C4-2B (cell line): ENCODE data around the gene FLOT1.

Experiments
- ZFX ChIP-seq: fragments of 450-650 bp; IDR thresholded peaks from 2 replicates; pipeline ENCODE4 v1.6.1; 2017
- TF ChIP-seq, protein P1 (sequence below): fragments of 450-650 bp; conservative IDR thresholded peaks from 2 replicates; pipeline ENCODE4 v1.5.1; 2017; ENCODE audit warnings: mild to moderate bottlenecking

DNA sequence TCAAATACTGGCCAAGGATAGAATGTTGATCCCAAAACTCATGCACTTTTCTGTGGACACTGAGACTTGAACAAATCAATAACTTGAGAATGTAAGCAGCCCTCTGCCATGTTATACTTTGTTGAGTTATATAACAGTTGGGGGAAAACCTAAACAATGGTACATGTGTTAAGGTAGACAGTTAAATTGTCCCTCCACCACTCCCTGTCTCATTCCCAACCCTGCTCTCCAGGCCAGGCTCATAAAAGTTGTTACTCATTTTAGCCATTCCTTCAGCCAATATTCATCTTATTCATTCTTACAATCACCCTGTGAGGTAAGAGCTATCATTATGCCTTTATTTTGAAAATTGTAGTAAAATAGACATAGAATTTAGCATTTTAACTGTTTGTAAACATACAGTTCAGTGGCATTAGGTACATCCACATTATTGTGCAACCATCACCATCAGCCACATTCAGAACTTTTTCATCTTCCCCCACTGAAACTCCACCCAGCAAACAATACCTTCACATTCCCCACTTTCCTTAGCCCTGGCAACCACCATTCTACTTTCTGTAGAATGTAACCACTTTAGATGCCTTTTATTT is 40.0 kb upstream of the FLOT1 start:
- TF ChIP-seq, protein P1, sequence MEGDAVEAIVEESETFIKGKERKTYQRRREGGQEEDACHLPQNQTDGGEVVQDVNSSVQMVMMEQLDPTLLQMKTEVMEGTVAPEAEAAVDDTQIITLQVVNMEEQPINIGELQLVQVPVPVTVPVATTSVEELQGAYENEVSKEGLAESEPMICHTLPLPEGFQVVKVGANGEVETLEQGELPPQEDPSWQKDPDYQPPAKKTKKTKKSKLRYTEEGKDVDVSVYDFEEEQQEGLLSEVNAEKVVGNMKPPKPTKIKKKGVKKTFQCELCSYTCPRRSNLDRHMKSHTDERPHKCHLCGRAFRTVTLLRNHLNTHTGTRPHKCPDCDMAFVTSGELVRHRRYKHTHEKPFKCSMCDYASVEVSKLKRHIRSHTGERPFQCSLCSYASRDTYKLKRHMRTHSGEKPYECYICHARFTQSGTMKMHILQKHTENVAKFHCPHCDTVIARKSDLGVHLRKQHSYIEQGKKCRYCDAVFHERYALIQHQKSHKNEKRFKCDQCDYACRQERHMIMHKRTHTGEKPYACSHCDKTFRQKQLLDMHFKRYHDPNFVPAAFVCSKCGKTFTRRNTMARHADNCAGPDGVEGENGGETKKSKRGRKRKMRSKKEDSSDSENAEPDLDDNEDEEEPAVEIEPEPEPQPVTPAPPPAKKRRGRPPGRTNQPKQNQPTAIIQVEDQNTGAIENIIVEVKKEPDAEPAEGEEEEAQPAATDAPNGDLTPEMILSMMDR: no peak
- TF ChIP-seq ZFX: no peak
